ENCODE data around the gene AGRP. TPM values are rescaled to one million over a fixed set of nuclear protein-coding genes. Genes with fewer than 3 reads are reported as not detected.

AGRP gene
- total RNA-seq, 1 experiment from 2014 or later: not detected

DNA sequence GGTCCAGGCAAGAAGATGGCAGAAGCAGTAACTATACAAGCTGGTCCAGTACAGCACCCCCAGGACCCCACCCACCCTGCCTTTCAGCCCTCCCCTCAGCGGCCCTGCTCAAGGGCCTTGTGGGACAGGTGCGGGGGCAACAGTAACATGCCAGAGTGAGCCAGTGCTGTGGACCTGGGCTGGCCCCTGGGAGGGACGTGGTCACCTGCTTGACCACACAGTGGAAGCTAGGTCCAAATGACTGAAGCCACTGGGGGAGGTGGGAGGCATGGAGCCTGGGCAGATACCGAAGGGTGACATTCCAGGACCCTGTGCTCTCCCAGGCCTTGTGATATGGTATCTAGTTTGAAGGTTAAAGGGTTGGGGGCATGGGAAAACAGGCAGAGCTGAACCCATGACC lies 19.7 kb downstream of the AGRP start:
- DNase-seq (ENCODE audit: low read depth): no peak

DNA sequence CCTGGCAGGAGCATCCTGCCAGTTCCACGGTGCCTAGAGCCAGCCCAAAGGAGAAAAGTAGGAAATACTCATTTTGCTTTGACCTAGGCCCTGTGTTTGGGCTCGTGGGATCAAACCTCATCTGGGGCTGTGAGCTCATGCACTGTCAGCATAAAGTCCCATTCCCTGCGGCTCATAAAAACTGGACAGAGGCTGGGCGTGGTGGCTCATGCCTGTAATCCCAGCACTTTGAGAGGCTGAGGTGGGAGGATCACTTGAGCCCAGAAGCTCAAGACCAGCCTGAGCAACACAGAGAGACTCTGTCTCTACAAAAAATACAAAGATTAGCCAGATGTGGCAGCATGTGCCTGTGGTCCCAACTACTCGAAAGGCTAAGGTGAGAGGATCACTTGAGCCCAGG lies 20.3 kb downstream of the AGRP start:
- DNase-seq (ENCODE audit: low read depth): no peak

DNA sequence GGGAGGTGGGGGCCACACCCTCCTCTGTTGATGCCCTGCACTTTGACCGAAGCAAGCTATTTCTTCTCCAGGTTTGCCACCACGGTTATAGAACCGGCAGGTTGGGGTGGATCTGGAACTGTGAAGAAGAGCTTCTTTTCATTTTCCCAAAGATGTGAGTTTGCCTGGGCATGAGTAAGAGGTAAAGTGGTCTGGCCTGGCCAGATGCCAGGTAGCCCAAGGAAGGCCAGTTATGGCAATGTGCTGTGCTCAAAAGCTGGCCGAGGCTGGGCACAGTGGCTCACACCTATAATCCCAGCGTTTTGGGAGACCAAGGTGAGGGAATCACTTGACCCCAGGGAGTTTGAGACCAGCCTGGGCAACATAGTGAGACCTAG lies 21.1 kb downstream of the AGRP start:
- DNase-seq (ENCODE audit: low read depth): no peak

DNA sequence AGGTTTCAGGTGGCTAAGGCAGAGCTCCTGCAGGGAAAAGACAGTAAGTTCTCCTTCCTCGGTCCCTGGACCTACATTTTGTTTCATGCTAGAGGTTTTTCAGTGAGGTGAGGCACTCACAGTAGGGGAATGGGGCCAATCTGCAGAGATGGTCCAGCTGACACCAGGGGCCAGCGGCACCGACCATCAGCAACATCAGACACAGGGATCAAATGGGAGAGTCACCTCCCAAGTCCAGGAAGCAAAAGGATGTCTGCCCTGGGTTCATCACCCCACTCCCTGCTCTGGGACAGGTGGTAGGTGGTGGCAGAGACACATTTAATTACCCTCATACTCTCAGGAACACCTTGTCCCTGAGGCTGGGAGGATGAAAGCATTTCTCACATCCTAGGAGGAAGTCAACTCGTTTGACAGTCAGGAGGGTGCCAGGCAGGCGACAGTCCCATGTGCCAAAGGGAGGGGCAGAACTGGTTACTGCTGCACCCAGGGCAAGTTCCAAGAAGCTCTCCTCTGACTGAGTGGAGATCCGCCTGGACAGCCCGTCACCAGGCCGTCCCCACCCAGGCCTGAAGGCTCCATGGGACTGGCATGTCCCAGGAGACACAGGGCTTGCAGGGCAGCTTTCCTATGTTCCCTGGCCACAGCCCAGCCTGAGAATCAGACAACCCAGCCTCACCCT lies 21.6 kb downstream of the AGRP start:
- no peak for DNase-seq (ENCODE audit: low read depth)

DNA sequence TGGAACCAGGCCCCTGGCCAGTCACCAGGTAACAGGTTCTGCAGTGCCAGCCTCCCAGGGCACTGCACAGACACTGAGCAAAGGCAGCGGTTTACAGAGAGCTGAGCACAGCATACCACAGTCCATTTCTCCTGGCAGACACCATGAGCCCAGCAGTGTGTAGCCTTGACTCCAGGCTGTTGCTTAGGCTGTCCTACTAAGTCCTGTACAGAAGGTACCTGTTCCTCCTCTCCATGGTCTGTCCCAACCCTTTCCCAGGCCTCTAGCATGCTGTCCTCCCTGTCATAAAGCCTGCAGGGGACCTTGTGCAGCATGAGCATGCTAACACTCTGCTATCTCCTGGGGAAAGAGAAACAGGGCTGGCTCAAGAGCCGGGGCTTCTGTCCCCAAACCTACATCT lies 22.4 kb downstream of the AGRP start:
- no peak for DNase-seq (ENCODE audit: low read depth)

DNA sequence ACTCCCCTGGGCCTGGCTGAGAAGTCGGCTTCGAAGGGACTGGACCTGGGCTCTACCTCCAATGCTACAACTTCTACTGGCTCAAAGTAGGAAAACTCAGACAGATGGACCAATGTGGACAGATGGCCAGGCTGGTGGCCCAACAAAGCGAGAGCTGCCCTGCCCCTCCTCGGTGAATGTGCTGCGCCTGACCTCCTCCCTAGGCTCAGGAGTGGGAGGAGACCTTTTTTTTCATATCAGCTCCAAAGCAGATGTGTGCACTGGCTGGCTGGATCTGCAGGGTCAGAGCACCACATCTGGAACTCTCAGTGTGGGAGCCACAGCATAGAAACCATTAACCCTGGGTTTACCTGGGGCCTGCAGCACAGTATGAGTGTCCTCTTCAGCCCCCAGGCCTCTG lies 23.2 kb downstream of the AGRP start:
- no peak for DNase-seq (ENCODE audit: low read depth)

DNA sequence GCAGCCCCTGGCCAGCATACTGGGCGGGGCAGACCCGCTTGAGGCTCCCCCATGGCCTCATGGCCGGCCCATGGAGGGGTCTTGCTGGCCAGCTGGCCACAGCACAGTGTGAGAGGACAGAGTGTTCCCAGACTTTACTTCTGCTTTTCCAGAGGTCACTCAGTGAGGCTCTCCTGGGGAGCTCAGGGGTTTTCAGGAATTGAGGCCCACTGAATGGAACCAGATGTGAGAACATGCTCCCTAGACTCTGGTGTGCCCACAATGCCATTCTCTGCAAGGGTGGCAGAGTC lies 23.5 kb downstream of the AGRP start:
- no peak for DNase-seq (ENCODE audit: low read depth)

DNA sequence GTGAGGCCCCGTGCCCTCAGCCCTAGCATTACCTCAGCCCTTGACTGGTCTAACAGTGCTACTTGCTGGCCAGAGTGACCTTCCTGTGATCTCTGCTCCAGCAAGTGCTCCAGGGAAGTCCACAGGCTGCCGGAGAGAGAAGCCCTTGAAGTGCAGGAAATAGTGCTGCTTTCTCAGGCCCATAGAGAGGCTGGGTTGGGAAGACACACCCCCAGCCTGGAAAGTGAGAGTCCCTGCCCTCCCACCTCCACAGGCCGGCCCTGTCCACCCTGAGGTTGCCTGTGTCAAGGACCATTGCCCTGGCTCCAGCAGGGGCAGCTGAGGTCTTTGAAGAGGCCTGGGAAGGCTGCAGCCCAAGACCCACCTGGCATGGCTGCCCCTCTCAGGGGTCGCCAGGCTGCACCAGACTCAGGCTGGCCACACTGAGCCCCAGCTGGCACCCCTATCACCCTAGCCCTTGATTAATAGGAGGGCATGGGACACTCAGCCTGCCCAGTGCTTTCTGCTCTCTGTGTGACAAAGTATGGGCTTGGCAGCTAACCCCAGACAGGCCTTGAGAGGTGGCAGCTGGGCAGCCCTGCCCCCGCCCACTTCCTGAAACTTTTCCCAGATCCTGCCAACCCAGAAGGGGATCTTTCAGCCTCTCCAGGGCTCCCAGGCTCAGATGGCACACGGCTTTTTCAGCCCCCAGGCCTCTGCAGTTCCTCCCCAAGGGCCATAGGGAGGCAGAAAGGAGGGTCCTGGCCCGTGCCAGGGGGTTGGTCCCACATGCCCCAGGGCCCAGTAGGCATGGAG lies 24.1 kb downstream of the AGRP start:
- DNase-seq (ENCODE audit: low read depth): peak; percentile 27

DNA sequence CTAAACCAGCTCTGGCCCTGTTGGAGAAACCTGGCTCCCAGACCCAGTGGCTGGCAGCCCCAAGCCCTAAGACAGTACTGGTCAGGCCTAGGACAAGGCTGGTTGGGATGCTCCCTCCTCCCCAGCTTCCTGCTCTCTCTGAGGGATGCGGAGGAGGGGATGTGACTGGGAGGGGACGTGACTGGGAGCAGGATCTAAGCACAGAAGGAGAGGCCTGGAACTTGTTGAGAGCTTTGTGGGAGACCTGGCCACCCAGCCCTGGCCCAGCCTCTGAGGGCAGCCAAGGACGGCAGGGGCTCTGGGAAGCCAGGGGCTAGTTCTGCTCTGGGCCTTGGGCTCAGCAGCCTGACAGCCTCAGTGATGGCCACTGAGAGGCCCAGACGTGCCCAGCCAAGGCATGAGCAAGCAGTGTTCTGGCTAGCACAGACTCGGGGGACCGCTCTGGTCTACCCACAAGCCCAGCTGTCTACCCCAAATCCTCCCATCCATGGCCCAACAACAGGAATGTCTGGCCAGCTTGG lies 25.2 kb downstream of the AGRP start:
- no peak for DNase-seq (ENCODE audit: low read depth)

DNA sequence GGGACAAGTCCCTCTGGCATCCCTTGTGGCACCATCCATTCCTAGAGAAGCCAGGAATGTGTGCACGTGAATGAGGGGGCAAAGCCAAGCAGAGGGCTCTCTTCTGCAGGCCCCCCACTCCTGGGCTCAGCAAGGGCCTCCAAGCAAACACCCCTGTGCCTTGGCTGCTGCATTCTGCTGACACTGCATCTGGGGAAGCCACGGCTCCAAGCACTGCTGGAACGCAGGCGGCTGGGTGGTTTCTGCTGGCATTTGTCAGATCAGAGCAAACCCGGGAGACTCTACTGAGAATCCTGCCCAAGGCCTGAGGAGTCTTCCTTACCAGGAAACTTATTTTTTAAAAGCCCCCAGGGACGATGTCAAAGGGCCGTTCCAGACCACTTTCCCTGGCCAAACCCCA lies 25.7 kb downstream of the AGRP start:
- no peak for DNase-seq (ENCODE audit: low read depth)

DNA sequence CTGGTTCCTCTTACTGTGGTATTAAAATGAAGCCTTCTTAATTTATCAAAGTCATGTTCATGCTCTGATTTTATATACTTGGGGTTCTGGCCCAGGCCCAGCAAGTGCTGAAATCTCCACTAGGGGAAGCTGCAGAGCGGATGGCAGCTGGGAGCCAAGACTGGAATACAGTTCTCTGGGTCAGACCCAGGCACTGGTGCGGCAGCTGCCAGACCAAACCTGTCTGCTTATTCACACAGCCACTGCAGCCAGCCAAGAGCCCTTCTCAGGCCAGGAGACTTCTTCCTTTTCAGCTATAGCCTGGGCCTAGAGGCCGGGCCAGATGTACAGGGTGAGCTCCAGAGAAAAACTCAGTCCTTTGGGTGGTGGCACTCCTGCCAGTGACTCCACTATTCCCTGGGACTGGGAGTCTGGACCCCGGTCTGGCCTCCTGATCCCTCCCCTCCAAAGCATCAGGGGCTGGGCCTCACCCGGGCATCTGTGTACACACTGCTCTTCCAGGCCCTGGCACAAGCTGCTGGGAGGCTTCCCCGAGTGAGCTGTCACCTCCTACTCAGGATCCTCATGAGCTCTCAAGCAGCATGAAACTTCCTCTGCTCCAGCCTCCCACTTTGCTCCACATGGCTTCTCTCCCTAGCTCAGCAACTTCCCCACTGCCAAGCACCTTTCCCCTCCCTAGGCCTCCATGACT lies 26.8 kb downstream of the AGRP start:
- no peak for DNase-seq (ENCODE audit: low read depth)

DNA sequence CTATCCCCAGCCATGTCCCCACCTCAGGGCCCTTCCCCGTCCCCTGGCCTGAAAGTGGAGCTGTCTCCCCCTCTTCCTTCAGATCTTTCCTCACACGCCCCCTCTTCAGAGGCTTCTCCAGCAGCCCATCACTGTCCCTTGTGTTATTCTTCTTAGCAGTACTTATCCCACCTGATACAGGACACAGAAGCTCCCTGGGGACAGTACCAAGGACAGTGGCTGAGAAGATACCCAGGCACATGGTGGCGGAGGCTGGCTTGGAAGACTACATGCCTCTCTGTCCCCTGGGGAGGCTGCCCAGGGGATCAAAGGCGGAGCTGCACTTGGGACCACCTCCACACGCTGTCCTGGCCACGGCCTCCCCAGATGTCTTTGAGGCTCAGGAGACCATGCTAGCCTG lies 28.5 kb downstream of the AGRP start:
- no peak for DNase-seq (ENCODE audit: low read depth)

DNA sequence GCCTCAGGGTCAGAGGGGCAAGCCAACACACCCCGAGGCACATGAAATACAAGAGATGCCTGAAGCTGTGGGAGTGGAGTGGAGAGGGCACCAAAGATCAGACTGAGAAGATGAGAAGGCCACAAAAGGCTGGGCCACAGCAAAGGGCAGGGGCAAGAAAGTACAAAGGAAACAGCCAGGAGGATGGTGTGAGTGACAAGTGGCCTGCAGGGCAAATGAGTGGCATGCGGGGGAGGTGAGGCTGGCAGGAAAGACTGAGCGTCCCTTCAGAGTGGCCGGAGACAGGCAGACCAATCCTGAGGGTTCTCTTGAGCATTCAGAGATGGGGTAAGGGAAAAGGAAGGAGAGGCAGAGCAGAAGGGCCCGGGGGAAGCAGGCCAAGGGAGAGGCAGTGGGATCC lies 29.2 kb downstream of the AGRP start:
- no peak for DNase-seq (ENCODE audit: low read depth)

DNA sequence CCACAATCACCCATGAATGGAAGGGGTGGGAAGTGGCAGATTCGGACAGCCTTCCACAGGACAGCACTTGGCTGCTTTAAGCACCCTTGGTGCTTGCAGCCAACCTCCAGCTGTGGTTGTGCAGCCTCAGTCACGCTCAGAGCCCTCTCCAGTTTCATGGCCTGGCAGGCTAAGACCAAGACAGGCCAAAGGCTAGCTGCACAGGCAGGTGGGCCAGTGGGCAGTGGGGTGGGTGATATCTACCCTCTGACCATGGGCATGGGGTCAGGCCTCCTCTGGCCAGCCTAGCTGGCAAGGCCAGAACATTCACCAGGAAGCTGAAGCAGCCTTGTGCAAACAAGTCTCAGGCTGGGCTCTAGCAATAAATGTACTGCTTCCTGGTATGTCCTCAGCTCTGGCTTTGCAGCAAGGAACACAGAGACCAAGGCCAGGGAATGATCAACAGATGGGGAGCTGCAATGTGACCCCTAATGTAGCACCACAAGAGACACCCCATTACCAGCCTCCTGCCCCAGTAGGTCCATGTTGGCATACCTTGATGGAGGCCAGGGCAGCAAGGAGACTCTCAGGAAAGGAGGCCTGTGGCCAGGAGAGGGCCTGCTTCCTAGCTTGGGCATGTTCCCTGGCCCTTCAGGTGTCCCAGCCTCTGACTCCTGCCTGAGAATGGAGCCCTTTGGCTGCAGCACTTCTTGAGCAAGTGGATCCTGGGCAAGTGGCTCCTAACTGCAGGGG lies 31.5 kb downstream of the AGRP start:
- DNase-seq (ENCODE audit: low read depth): no peak

DNA sequence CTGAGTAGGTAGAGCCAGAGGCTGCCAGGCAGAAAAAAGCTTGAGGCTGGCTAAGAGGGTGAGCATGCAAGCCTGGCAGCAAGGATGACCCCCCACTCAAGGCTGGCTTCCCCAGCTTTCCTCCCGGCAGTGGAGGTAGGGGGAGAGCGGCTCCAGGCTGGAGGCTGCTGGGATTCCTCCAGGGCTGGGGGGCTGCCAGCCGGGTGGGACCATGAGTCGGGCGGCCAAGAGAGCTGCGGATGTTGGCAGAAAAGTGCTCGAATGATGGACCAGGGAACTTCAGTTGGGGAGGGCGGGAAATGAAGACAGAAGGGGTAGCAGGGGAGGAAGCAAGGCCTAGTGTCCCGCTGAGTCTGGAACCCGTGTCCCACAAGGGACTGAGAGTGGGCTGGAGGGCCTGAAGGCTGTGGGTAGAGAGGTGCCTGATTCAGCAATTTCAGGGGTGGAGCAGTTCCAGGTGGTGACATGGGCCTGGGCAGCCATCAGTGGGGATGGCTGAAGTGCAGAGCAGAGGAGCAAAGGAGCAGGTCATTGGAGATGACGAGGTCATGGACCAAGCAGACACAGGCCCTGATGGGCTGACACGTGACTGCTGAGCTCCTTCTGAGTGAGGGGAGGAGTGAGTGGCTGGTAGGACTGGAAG lies 32.2 kb downstream of the AGRP start:
- DNase-seq (ENCODE audit: low read depth): no peak

DNA sequence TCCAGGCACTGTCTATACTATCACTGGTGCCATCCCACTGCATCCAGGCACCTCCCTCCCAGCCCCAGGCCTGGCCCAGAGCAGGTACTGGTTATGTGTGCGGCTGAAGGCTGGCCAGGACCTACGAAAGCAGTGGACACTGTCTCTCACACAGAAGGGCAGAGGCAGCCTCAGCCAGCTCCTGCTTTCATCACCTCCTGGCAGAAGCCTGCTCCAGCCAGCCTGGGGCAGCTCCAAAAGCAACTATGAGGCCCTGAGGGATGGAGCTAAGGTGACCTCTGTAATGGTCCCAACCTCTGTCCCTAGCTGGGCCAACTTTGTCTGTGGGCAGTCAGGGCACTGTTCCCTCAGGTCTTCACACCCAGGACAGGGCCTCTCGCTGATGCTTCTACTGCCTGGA lies 33.6 kb downstream of the AGRP start:
- DNase-seq (ENCODE audit: low read depth): no peak

DNA sequence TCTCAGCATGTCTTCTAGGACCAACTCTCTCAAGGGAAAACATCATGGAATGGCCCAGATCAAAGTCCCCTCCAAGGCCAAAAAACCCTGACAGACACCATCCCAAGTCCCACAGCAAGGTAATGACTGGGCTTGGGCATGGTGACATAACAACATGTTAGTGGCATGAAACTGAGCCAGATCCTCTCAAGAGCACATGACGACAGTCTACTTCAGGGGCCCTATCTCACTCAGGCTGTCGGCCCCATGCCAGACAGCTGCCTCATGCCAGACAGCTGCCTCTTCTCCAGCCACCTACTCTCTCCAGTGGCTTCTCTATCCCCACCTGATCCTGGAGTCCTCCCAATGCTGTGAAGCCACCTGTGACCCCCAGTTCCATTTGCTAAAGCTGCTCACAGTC lies 34.0 kb downstream of the AGRP start:
- no peak for DNase-seq (ENCODE audit: low read depth)

DNA sequence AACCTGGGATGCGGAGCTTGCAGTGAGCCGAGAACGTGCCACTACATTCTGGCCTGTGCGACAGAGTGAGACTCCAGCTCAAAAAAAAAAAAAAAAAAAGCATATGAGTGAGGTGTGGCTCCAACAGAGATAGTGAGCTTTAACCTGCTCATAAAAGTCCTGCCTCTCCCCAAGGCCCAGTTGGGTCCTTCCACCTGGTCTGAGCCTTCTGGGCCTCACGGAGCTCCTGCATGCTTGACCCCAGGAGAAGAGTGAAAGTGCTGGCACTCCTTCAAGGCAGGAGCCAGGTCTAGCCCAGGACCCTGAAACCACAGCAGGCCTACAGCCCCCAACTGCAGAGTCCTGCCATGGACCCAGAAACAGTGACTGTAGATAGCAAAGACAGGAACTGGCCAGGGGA lies 34.8 kb downstream of the AGRP start:
- DNase-seq (ENCODE audit: low read depth): no peak

DNA sequence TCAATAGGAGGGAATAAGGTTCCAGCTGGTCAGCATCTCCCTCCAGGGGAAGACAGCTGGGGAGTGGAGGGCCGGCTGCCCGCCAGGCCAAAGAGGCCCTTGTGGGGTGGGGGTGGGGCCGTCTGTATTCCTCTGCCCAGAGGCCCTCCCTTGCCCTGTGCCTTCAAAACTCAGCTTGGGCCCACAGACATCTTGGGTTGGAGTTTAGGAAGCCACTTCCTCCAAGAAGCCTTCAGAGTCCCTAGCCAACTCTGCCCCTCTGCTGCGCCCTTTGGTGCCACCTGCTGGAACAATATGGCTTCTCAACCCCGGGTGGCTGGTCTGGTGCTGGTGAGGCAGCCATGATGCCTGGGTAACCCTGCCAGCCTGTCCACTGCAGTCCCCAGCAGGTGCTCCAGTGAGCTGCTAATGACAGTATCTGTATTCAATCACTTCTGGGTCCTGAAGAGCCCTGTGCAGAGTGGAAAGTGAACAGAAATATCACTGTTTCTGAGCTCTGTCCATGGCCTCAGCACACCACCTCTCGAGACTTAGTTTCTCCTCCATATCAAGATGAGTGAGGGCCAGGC lies 35.8 kb downstream of the AGRP start:
- DNase-seq (ENCODE audit: low read depth): peak; percentile 71

DNA sequence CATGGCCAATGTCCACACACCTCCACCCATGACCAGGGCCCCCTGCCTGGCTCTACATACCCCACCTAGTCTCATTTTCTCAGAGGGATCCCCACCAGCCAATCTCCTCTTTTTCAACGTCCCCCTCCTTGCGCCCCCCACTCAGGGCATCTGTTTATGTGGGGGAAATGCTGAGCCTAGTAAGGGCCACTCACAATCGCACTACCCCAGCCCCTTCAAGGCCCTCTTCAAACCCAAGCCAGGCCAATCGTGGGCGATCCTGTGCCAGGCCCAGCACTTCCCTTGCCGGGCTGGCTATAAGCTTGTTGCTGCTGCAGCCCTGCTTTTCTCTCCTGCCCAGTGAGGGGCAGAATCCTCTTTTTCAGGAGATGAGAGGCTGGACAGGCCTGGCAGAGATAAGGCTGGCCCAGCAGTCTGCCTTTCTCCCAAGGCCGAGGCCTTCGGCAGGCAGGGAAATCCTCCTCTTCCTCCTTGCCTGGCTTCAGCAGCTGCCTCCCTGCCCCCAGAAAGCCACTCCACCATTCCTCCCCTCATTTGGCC lies 36.3 kb downstream of the AGRP start:
- no peak for DNase-seq (ENCODE audit: low read depth)

Measured in HT1080 (cell line).